ENCODE measurements around the gene POLR1B.
"Not testable (repeated sequence)": the region's sequence is repeated elsewhere in the genome, so short reads cannot be mapped to it uniquely, and the experiment has no call there.

GRCh38 chr2:112495878-112496277, 46.4 kb upstream of the POLR1B start:
- TF ChIP-seq CTCF, POLR2A (IDR thresholded peaks at IDR 0.05): not testable (repeated sequence)
